Thyroid gland (tissue), 4 donors: Measurements from ENCODE around the gene SASH3. TPM values are rescaled to one million over a fixed set of nuclear protein-coding genes. Genes with fewer than 3 reads are reported as not detected.

ENCODE experiments used
- DNase-seq, 2 donors: peaks; one replicate each; pipeline ENCODE4 v3.0.0-alpha.2; 2019
- H3K27ac ChIP-seq, 3 donors: fragments of 200-600 bp; sonication (generic); 1 replicate in 2 of 3; 2 replicates in 1 of 3; pipeline ENCODE4 v1.5.1; 2016 to 2019; ENCODE audit warnings: mild to moderate bottlenecking in 1 of 3, moderate library complexity in 1 of 3
- H3K27me3 ChIP-seq: fragments of 200-600 bp; sonication (generic); one replicate; pipeline ENCODE4 v1.5.1; 2019
- H3K36me3 ChIP-seq, 2 donors: fragments of 200-600 bp; sonication (generic); one replicate each; pipeline ENCODE4 v1.5.1; 2016 to 2019
- H3K4me1 ChIP-seq, 2 donors: fragments of 200-600 bp; sonication (generic); one replicate each; pipeline ENCODE4 v1.5.1; 2017 to 2019
- H3K4me3 ChIP-seq, 3 donors: fragments of 200-600 bp; sonication (generic); replicated peaks in 1 of 3; 1 replicate in 2 of 3; 2 replicates in 1 of 3; pipeline ENCODE4 v1.5.1; 2016; ENCODE audit warnings: mild to moderate bottlenecking in 1 of 3
- H3K9me3 ChIP-seq: fragments of 200-600 bp; sonication (generic); one replicate; pipeline ENCODE4 v1.5.1; 2017
- POLR2A ChIP-seq, 2 donors: fragments of 450-650 bp; IDR thresholded peaks; one replicate each; pipeline ENCODE4 v1.6.1; 2017; ENCODE audit warnings: antibody characterized with exemption in 2 of 2, mild to moderate bottlenecking in 2 of 2, moderate library complexity in 1 of 2
- WGBS, 2 donors: methylation state at CpG; one replicate each; pipeline ENCODE4 v1.1.5; 2017; 5-methylcytosine and 5-hydroxymethylcytosine counted together
- intact Hi-C: fragments of 100-400 bp; cut with DNase I; formaldehyde crosslinking; loops from one replicate; pipeline ENCODE4 v1.15.1; 2023
- total RNA-seq, 4 donors: library from RNA; depleted of rRNA; stranded (reverse); fragments of >200 nt; gene quantifications; one replicate each; pipeline ENCODE4 v1.2.3, GENCODE V29; 2016
- TF ChIP-seq, protein P1 (sequence below), 6 experiments: fragments of 200-600 bp in 3 of 6; fragments of 450-650 bp in 3 of 6; sonication (generic) in 3 of 6; IDR thresholded peaks; one replicate each; pipeline ENCODE4 v1.5.1; 2016 to 2019; ENCODE audit warnings: antibody characterized with exemption in 6 of 6, mild to moderate bottlenecking in 2 of 6, inconsistent platforms in 1 of 6, moderate library complexity in 1 of 6

The SASH3 gene
- total RNA-seq, 4 donors from 2014 or later, result 1.8 to 7.3 (median 3.0) TPM

DNA sequence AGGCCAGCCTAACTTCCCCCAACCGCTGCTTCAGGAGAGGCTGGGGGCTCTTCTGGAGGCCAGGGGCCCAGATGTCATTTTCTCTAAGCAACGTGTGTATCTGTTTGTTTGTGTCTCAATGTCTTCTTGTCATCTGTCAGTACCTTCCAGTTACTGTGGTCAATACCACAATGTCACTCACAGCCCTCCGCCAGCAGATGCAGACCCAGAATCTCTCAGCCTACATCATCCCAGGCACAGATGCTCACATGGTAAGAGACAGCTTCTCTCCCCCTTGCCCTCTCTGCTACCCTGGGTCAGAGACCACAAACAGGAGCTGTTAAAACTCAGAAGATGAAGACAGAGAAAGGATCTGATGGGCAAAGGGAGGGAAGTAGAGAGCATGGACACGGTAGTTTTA lies 35.9 kb upstream of the SASH3 start:
- WGBS, 2 donors, result 86 to 90% methylated on average over 4 of the region's 4 CpGs
- no peaks in the 10 kb centered on the region for H3K27me3 ChIP-seq
- no peak overlapping the region for H3K4me3 ChIP-seq
- H3K27ac ChIP-seq, result no peak overlapping the region
- TF ChIP-seq POLR2A (IDR thresholded peaks at IDR 0.05), result no peak
- TF ChIP-seq, protein P1, sequence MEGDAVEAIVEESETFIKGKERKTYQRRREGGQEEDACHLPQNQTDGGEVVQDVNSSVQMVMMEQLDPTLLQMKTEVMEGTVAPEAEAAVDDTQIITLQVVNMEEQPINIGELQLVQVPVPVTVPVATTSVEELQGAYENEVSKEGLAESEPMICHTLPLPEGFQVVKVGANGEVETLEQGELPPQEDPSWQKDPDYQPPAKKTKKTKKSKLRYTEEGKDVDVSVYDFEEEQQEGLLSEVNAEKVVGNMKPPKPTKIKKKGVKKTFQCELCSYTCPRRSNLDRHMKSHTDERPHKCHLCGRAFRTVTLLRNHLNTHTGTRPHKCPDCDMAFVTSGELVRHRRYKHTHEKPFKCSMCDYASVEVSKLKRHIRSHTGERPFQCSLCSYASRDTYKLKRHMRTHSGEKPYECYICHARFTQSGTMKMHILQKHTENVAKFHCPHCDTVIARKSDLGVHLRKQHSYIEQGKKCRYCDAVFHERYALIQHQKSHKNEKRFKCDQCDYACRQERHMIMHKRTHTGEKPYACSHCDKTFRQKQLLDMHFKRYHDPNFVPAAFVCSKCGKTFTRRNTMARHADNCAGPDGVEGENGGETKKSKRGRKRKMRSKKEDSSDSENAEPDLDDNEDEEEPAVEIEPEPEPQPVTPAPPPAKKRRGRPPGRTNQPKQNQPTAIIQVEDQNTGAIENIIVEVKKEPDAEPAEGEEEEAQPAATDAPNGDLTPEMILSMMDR (IDR thresholded peaks at IDR 0.05), result no peak
- intact Hi-C loops, result no loop called here
- H3K4me1 ChIP-seq, result no peaks in the 10 kb centered on the region
- no peak for DNase-seq
- H3K9me3 ChIP-seq, result no peaks in the 10 kb centered on the region
- no peaks in the 10 kb centered on the region for H3K36me3 ChIP-seq

DNA sequence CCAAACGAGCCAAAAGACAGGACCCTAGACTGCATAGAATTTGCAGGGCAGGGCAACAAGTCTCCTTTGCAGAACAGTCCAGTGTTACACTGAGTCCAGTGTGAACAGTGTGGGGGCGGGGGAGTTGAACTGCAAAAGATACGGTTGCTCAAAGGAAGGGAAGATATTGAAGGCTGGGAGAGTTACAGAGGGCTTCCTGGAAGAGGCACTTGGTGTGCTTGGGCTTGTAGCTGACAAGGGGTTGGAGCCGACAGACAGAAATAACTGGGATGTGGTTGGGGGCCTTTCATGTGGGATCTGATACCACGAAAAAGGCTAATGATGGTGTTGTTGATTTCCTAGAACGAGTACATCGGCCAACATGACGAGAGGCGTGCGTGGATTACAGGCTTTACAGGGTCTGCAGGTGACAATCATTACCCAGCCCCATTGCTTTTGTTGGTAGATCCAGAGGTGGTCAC lies 34.9 kb upstream of the SASH3 start:
- Histone ChIP-seq H3K9me3 (no peaks in the 10 kb centered on the region), H3K27ac (no peak overlapping the region), H3K27me3 (no peaks in the 10 kb centered on the region), H3K4me1 (no peaks in the 10 kb centered on the region), H3K4me3 (no peak overlapping the region), H3K36me3 (no peaks in the 10 kb centered on the region)
- TF ChIP-seq POLR2A (IDR thresholded peaks at IDR 0.05), result no peak
- TF ChIP-seq, protein P1 (IDR thresholded peaks at IDR 0.05), result no peak
- WGBS, 2 donors, result 89 to 90% methylated on average over 10 of the region's 10 CpGs
- DNase-seq, result no peak
- intact Hi-C loops, result no loop called here

DNA sequence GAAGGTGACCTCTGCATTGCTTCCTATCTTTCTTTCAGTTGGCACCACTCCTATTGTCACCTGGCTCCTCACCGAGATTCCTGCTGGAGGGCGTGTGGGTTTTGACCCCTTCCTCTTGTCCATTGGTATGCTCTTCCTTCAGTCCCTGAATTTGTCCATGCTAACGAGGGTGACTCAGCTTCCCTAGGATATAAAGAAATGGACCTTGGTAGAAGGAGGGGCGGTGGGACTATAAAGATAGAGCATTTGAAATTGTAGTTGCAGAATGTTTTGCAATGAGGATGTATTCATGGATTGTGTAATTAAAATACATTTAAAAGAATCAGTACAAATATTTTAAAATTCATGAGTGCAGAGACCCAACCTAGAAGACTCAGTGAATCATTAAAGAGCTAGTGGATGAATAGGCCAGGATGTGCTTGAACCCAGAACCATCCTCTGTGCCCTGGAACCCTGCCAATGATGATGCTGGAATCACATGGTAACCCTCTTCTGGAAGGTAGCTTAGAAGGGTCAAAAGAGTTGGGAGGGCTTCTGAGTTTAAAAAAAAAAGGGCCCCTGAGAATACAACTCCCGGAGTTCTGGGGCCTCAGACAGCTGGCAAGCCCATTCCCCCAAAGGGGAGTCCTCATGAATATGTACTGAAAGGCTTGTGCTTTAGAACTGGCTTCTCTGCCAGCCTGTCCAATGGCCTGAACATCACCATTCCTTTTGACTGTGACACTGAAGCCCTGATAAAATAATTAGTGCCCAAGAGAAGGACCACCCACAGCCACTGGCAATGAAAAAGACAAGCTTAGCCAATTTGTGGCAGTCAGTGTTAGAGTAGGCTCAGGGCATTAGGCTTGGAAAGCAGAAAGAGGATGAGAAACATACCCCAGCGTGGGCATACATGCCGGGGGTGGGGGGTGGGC lies 32.9 kb upstream of the SASH3 start:
- no peak overlapping the region for H3K4me3 ChIP-seq
- no peaks in the 10 kb centered on the region for H3K9me3 ChIP-seq
- H3K36me3 ChIP-seq, result no peaks in the 10 kb centered on the region
- no peaks in the 10 kb centered on the region for H3K4me1 ChIP-seq
- H3K27ac ChIP-seq, result no peak overlapping the region
- no peaks in the 10 kb centered on the region for H3K27me3 ChIP-seq
- no peak for DNase-seq
- TF ChIP-seq POLR2A (IDR thresholded peaks at IDR 0.05), result no peak
- TF ChIP-seq, protein P1 (IDR thresholded peaks at IDR 0.05), result no peak
- intact Hi-C loops, result no loop called here
- 93 to 98% methylated on average over 7 of the region's 7 CpGs for WGBS, 2 donors

DNA sequence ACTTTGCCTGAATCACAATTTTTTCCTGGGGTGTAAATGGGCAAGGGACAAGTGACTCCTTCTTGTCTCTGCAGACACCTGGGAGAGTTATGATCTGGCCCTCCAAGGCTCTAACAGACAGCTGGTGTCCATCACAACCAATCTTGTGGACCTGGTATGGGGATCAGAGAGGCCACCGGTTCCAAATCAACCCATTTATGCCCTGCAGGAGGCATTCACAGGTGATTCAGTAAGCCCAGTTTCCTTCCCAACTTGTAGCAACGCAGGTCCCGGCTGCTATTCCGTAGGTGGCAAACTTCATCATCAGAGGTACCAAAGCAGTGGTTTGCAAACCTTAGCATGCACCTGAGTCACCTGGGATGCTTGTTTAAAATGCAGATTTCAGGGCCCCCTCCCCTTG lies 32.2 kb upstream of the SASH3 start:
- Histone ChIP-seq H3K4me3 (no peak overlapping the region), H3K27ac (no peak overlapping the region), H3K36me3 (no peaks in the 10 kb centered on the region), H3K27me3 (no peaks in the 10 kb centered on the region), H3K9me3 (no peaks in the 10 kb centered on the region), H3K4me1 (no peaks in the 10 kb centered on the region)
- DNase-seq, result no peak
- WGBS, 2 donors, result 83 to 97% methylated on average over 1 to 3 of the region's 4 CpGs
- intact Hi-C loops, result no loop called here
- TF ChIP-seq POLR2A (IDR thresholded peaks at IDR 0.05), result no peak
- TF ChIP-seq, protein P1 (IDR thresholded peaks at IDR 0.05), result no peak

DNA sequence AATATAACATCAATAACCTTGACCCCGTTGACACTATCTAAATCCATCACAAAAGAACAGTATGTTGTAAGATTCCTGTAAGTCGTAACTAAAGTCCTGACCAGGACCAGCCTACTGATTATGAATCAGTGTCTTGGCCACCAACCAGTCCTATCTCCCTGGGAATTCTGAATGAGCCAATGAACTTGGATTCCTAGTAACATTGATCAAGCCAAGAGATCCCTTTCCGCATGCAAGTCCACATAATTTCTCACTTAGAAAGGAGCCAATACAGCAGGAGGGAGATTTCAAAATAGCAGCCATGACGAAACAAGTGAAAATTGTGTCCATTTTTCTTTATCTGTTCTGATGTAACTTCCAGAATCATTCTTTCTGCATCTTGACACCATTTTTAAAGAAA lies 31.4 kb upstream of the SASH3 start:
- DNase-seq, result no peak
- WGBS, 2 donors, result 68 to 76% methylated on average over 4 of the region's 4 CpGs
- no peaks in the 10 kb centered on the region for H3K36me3 ChIP-seq
- no peaks in the 10 kb centered on the region for H3K4me1 ChIP-seq
- H3K9me3 ChIP-seq, result no peaks in the 10 kb centered on the region
- intact Hi-C loops, result no loop called here
- TF ChIP-seq, protein P1 (IDR thresholded peaks at IDR 0.05), result no peak
- TF ChIP-seq POLR2A (IDR thresholded peaks at IDR 0.05), result no peak
- no peaks in the 10 kb centered on the region for H3K27me3 ChIP-seq
- H3K27ac ChIP-seq, result peak overlapping the region in 1 of 3 donors; percentile 12
- H3K4me3 ChIP-seq, result no peak overlapping the region
